HG03378 (cell line): Measurements from ENCODE around the gene PLPP2.

Source experiments
- ATAC-seq: cut with Tn5 transposase; IDR thresholded peaks from one replicate; pipeline ENCODE4 v1.9.1; 2021; ENCODE audit warnings: mild to moderate bottlenecking, moderate library complexity; ENCODE audit not compliant: unreplicated experiment

Gene PLPP2

GRCh38 chr19:317710-318508, 26.7 kb upstream of the PLPP2 start:
- ATAC-seq = no peak

DNA sequence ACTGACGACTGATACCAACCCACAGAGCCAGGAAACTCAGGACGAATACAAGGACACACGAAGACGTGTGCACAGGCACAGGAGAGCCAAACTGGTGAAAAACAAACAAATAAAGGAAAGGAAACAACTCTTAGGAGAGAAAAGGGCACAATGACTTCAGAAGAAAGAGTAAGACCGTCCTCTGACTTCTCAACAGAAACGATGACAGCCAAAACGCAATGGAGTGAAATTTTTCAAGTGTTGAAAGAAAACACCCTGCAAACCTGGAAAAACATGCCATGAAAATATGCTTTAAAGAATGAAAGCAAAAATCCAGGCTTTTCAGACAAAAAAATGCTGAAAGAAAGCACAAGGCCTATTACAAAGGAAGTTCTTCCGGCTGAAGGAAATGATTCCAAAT, 24.6 kb upstream of the PLPP2 start:
- no peak for ATAC-seq

- no peak for ATAC-seq
Observed at GRCh38 chr19:313988-314815, 23.0 kb upstream of the PLPP2 start.

DNA sequence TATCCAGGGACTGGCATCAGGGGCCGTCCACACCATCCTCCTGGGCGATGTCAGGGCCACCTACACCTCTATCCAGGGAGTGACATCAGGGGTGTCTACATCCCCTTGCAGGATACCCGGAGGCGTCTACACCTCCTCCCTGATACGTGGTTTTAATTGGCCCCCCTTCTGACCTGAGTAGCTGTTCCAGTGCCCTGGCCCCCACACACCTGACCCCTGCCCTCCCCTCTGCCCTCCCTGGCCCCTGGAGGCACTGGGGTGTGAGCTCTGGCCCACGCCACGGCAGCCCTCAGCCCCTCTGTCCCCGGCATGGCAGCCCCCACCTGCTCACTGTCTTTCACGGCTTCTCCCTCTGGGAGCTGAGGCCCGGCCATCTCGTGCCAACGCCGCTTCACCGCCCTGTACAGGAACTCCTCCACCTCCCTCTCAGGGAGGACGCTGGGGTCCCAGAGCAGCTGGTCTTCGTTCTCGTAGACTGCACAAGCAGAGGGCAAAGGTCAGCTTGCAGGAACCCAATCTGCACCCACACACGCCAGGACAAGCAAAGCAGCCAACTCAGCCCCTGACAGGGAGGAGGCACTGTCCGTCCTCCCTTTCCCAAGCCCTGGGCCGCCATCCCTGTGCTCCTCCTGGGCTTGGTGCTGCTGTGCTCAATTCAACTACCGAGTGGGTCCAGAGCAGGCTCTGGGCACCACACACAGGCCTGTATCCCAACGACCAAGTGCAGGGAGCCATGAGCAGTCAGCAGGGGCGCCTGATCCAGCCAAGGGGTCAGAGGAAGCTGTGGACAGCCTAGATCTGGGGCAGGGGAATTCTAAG, 22.2 kb upstream of the PLPP2 start:
- no peak for ATAC-seq

DNA sequence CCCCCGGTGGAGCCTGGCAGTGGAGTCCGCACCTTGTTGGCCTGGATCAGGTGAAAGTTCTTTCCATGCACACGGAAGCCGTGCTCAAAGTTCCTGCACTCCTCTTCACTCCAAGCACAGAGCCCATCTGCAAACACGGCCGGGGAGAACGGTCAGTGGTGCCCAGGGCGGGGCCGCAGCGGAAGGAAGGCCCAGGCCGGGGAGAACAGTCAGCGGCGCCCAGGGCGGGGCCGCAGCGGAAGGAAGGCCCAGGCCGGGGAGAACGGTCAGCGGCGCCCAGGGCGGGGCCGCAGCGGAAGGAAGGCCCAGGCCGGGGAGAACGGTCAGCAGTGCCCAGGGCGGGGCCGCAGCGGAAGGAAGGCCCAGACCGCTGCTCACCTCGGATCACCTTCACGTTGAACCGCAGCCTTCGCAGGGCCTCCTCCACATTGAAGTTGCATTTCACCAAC, 20.6 kb upstream of the PLPP2 start:
- no peak for ATAC-seq

DNA sequence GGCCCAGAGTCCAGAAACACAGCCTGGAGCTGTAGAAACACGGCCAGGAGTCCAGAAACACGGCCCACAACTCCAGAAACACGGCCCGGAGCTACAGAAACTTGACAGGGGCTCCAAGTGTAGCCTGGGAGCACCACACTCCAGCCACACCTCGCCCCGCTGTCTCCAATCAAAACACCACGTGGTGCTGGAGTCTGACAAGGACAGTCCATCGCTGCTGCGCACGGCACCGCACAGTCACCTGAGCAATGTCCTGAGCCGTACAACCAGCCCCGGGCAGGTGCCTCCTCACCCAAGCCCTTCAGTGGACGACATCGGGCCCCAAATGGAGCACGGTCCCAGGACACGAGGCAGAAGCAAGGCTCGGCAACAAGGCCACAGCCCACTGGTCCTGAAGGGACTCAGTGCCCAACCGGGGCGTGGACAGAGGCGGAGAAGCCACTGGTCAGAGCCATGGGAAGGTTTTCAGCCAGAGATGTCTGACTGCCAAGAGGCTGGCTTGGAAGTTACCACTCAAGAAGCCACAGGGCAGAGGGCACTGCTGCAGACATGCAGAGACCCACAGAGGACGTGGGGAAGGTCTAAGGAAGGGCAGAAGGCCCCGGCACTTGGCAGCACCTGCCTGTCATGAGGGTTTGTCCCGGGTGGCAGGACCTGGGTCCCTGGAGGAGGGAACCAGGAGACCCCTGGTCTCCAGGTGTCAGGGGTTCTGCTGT, 19.7 kb upstream of the PLPP2 start:
- no peak for ATAC-seq

- no peak for ATAC-seq
Observed at GRCh38 chr19:310141-310651, 19.0 kb upstream of the PLPP2 start.

- no peak for ATAC-seq
Observed at GRCh38 chr19:309206-309565, 18.0 kb upstream of the PLPP2 start.

GRCh38 chr19:308471-309205, 17.4 kb upstream of the PLPP2 start:
- ATAC-seq = no peak

GRCh38 chr19:307793-308420, 16.7 kb upstream of the PLPP2 start:
- ATAC-seq = no peak

GRCh38 chr19:307111-307531, 15.9 kb upstream of the PLPP2 start:
- no peak for ATAC-seq

DNA sequence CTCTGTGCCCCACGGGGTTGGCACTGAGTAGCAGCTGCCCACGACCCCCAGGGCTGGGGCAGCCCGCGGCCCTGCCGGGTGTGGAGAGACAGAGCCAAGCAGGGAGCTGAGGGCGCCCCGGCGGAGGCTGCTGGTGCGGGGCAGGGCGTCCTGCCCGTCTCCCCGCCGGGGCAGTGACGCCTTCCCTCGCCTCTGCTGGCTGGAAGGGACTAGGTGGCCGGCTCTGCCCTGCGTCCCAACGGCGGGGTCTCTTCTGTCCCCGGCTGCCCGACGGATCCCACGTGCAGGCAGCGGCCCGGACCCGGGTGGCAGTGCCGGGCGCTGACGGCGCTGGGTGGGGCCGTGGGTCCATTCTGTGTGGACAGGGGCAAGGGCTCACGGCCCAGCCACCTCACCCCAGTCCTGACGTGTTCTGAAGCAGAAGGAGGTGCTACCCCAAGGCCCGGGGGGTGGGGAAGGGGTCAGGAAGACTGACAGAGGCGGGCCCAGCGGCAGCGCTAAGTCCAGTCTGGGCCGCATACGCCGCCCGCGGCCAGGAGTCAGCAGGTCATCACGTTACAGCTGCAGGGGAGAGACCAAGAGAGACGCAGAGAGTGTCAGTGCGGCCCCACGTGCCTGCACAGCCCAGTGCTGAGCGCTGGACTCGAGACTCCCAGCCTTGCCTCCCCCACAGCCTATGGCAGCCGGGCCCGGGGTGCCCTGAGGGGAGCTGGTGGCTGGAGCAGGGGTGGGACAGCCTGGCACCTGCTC, 15.1 kb upstream of the PLPP2 start:
- ATAC-seq = no peak

DNA sequence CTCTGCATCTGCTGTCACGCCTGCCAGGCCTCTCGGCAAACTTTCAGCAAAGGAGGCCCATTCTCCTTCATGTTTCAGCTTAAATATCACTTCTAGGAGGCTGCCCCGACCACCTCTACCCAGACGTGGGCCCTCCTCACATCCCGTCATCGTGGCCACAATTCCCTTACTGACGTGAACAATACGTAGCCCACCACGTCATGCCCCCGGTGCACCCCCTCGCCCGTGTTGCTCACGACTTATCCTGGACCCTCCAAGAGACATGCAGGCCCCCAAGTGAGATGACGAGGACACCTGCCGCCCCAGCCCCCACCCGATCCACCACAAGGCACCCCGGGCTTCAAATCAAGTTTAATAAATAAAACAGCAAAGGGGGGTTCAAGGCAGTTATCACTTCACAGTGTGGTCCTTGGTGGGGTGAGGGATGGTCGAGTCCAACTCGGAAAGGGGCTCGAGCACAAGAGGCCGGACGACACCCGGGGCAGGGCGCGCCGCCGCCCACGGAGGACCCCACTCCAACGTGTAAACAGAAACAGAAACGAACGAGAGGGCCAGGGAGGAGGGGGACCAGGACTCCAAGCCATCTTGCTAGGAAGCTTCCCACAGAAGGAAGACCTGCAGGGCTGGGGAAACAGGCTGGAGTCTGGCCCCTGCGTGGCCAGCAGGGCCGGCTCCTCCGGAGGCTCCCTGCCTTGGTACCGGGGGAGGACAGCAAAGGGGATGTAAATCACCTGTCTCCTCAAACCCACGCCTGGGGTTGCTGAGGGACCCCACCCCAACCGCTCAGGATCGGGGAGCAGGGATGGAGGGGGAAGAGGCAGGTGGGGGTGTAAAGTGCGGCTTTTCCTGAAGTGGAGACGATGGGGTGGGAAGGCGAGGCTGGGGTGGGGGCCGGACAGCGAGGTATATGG, 14.3 kb upstream of the PLPP2 start:
- no peak for ATAC-seq

GRCh38 chr19:296476-297225, 5.4 kb upstream of the PLPP2 start:
- no peak for ATAC-seq

DNA sequence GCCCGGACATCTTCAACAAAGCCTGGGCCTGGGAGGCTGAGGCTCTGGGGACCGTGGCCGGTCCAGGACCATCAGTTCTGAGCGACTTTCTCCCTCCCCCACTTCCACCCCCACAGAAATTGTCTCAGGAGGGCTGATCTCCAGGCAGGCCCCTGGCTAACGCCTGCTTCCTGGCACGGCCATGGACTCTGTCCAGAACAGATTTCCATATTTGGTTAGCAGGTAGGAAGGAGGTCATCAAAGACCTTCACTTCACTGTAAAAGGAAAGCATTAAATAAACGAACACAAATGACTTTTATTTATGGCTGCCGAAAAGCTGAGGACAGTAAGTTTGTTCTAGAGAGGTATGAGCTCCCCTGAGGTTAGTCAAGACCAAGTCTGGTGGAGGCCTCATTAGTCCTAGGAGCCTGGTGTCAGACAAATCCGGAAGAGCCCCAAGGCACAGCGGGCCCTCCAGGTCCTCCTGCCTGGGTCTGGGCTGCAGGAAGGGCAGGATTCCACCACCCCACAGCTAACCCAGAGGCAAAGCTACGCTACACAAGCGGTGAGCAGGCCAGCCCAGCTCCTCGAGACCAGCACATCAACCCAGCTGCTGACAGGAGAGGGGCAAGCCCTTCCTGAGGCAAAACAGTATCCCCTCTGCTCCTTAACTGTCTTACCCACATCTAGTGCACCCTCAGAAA, 4.6 kb upstream of the PLPP2 start:
- no peak for ATAC-seq

DNA sequence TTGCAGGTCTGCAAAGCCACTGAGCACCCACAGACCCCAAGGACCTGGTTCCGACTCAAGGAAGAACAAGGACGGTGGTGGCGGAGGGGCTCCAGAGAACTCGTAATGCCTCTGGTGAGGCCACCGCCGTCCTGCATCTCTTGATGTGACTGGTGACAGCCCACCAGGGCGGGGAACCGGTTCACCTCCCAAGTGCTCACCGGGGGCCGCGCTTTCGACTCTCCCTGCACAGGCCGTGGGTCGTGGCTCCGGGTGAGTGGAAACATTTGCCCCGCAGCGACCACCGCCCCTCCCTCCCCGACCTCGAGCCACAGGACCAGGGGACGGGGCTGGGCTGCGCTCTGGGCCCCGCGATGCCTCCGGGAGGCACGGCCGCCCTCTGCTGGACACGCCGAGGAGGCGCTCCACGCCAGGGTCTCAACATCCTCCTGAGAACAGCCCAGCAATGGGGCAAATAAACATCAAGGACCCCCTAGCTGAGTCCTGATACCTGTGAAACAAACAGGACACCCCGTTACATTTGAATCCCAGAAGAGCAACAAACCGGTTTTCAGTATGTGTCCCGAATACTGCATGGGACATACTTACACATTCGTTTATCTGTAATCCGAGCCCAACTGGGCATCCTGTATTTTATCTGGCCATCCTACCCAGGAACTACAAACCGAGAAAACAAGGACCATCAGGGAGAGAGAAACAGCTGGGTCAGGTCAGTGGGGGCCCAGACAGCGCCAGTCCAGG, 3.9 kb upstream of the PLPP2 start:
- ATAC-seq = no peak
